HepG2 (cell line): Measurements from ENCODE around the gene SBNO2. TPM values are rescaled to one million over a fixed set of nuclear protein-coding genes. Genes with fewer than 3 reads are reported as not detected.

ENCODE experiments used
- ATAC-seq: fragments of 200-7000 bp; cut with Tn5 transposase; 3 replicates; pipeline ENCODE4 v1.9.1; 2020; ENCODE audit warnings: mild to moderate bottlenecking, moderate library complexity
- BruUV-seq: library from RNA; stranded (reverse); fragments of 400-500 nt; replicated peaks from 2 replicates; lab custom pipeline; 2021; lab: Mats Ljungman, UMichigan
- CTCF ChIA-PET: fragments of 300-600 bp; formaldehyde crosslinking; extraction: SDS; loops from one replicate; lab custom pipeline; 2021; ENCODE audit warnings: low total read pairs, inconsistent platforms, low intra/inter-chr PET ratio; lab: Yijun Ruan, JAX
- POLR2A ChIA-PET: fragments of 350-600 bp; sonication (Branson Sonifier 250); formaldehyde crosslinking; loops from one replicate; lab custom pipeline; 2020; ENCODE audit warnings: antibody characterized with exemption, inconsistent platforms; lab: Yijun Ruan, JAX
- DNase-seq: peaks from one replicate; pipeline ENCODE4 v3.0.0-alpha.2; 2015; ENCODE audit warnings: low spot score
- FAIRE-seq: peaks from 3 replicates; lab custom pipeline; 2011; peaks lifted over from hg19 to GRCh38; lab: Jason Lieb, UNC
- H2AFZ ChIP-seq: one replicate; pipeline ENCODE4 v1.6.1; 2011; ENCODE audit warnings: low read length, inconsistent platforms
- H3K27ac ChIP-seq: fragments of 300-600 bp; 3 replicates; pipeline ENCODE4 v1.8.0; 2011; ENCODE audit warnings: mixed run types, mild to moderate bottlenecking, mixed read lengths, low read length, inconsistent platforms; ENCODE audit not compliant: insufficient read depth; ENCODE audit errors: extremely low read length
- H3K27me3 ChIP-seq, 2 experiments: fragments of 200-600 bp in 1 of 2; 2 replicates in 1 of 2; 3 replicates in 1 of 2; pipeline versions ENCODE4 v1.6.0 to v1.8.0; 2011; ENCODE audit warnings: low read length in 2 of 2, mild to moderate bottlenecking in 2 of 2, moderate library complexity in 2 of 2, inconsistent platforms in 1 of 2; ENCODE audit not compliant: insufficient read depth in 2 of 2, control insufficient read depth in 1 of 2
- H3K36me3 ChIP-seq, 2 experiments: fragments of 200-600 bp in 1 of 2; replicated peaks in 1 of 2; 2 replicates in 1 of 2; 3 replicates in 1 of 2; pipeline versions ENCODE4 v1.5.1 to v1.8.0; 2011; ENCODE audit warnings: low read length in 2 of 2, inconsistent platforms in 1 of 2; ENCODE audit not compliant: insufficient read depth in 2 of 2, control insufficient read depth in 1 of 2
- H3K4me1 ChIP-seq: 2 replicates; pipeline ENCODE4 v1.5.1; 2012; ENCODE audit warnings: low read length, inconsistent platforms; ENCODE audit not compliant: insufficient read depth
- H3K4me2 ChIP-seq: 2 replicates; pipeline ENCODE4 v1.6.0; 2011; ENCODE audit warnings: low read depth, low read length, inconsistent platforms
- H3K4me3 ChIP-seq, 3 experiments: fragments of 200-600 bp in 1 of 3; sonication (generic), shearing (Covaris generic) in 1 of 3; replicated peaks in 1 of 3; 2 replicates each; pipeline ENCODE4 v1.5.1; 2011 to 2016; ENCODE audit warnings: low read length in 3 of 3, inconsistent platforms in 2 of 3, low read depth in 2 of 3, mild to moderate bottlenecking in 2 of 3, control low read depth in 1 of 3, mixed read lengths in 1 of 3; ENCODE audit not compliant: insufficient read depth in 1 of 3
- H3K79me2 ChIP-seq: one replicate; pipeline ENCODE4 v1.6.1; 2011; ENCODE audit warnings: low read length, inconsistent platforms; ENCODE audit not compliant: insufficient read depth
- H3K9ac ChIP-seq: 2 replicates; pipeline ENCODE4 v1.6.0; 2011; ENCODE audit warnings: mild to moderate bottlenecking, low read depth, low read length, inconsistent platforms; ENCODE audit not compliant: insufficient read depth
- H3K9me3 ChIP-seq: 2 replicates; pipeline ENCODE4 v1.5.1; 2012; ENCODE audit warnings: mild to moderate bottlenecking, low read length
- H4K20me1 ChIP-seq: 2 replicates; pipeline ENCODE4 v1.6.0; 2011; ENCODE audit warnings: inconsistent platforms, mild to moderate bottlenecking, low read length, moderate library complexity; ENCODE audit not compliant: insufficient read depth
- FOXK1 ChIP-seq: sonication (generic); formaldehyde crosslinking; IDR thresholded peaks from 2 replicates; pipeline ENCODE4 v1.4.0; 2020; ENCODE audit warnings: low read depth, missing genetic modification reagents, borderline replicate concordance
- HDAC6 ChIP-seq: fragments of 200-600 bp; sonication (generic); IDR thresholded peaks from 2 replicates; pipeline ENCODE4 v1.7.0; 2017; ENCODE audit warnings: mild to moderate bottlenecking, antibody characterized with exemption, low read length, low read depth
- NRL ChIP-seq: sonication (generic); formaldehyde crosslinking; IDR thresholded peaks from 2 replicates; pipeline ENCODE4 v1.5.0; 2020; ENCODE audit warnings: missing genetic modification reagents, mild to moderate bottlenecking, moderate library complexity, borderline replicate concordance
- ZKSCAN1 ChIP-seq: fragments of 150-350 bp; IDR thresholded peaks from 2 replicates; pipeline ENCODE4 v1.6.1; 2014; ENCODE audit warnings: low read length
- ZNF124 ChIP-seq: sonication (generic); formaldehyde crosslinking; IDR thresholded peaks from 2 replicates; pipeline ENCODE4 v1.4.0; 2020; ENCODE audit warnings: missing genetic modification reagents
- ZNF720 ChIP-seq: sonication (generic); formaldehyde crosslinking; IDR thresholded peaks from 2 replicates; pipeline ENCODE4 v1.4.0; 2020; ENCODE audit warnings: missing genetic modification reagents
- WGBS: methylation state at CpG from one replicate; pipeline ENCODE4 v1.1.6; 2017; ENCODE audit warnings: low lambda C conversion rate; 5-methylcytosine and 5-hydroxymethylcytosine counted together
- in situ Hi-C: cut with HindIII; loops from 2 replicates; pipeline ENCODE4 v1.10.0; 2017; ENCODE audit warnings: low pct_unique_long_range_greater_than_20kb; ENCODE audit not compliant: extremely low pct_ligation_motif_present
- intact Hi-C: fragments of 100-400 bp; cut with micrococcal nuclease; formaldehyde crosslinking; loops from one replicate; pipeline ENCODE4 v1.10.0; 2022; ENCODE audit not compliant: unreplicated experiment
- polyA plus RNA-seq, 8 experiments: library from polyadenylated mRNA; depleted of rRNA in 3 of 8; stranded (reverse) in 7 of 8; unstranded in 1 of 8; fragments of >200 nt; fragmentation: Illumina TruSeq in 4 of 8; extraction: Trizol in 4 of 8; gene quantifications; 2 replicates each; pipeline versions ENCODE4 v1.2.1 to v1.2.3, GENCODE V29; 2011 to 2016; ENCODE audit warnings: low read depth in 4 of 8, missing spikeins in 1 of 8, mixed read lengths in 1 of 8; ENCODE audit not compliant: insufficient read depth in 1 of 8
- total RNA-seq, 5 experiments: library from RNA; depleted of rRNA; stranded (reverse); fragments of >200 nt; fragmentation: Illumina TruSeq; extraction: Trizol; gene quantifications; 2 replicates each; pipeline ENCODE4 v1.2.3, GENCODE V29; 2016; ENCODE audit warnings: low read depth in 1 of 5
- TF ChIP-seq, protein P1 (sequence below): sonication (generic); formaldehyde crosslinking; IDR thresholded peaks from 2 replicates; pipeline ENCODE4 v1.9.0; 2021; ENCODE audit warnings: missing genetic modification reagents, borderline replicate concordance

The SBNO2 gene
- total and polyA plus RNA-seq, 2 of the 13 experiments (the other 11 are each of a cell fraction or from before 2014, with no cell fraction given) = 8.6 to 10.4 TPM

DNA sequence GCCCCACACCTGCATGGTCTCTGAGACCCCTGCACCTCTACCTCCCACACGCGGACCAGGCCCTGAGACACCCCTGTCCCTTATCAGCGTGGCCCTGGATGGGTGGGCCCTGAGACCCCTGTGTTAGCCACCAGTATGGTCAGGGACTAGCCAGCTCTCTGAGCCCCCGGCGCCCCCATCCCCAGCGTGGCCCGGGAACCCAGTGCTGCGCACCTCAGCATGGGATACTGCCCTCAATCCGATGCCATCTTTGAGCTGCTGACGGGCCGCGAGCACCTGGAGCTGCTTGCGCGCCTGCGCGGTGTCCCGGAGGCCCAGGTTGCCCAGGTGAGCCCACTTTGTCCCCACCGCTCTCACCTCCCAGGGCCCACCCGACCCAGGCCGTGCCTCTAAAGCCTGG lies 112.1 kb downstream of the SBNO2 start (continued):
- TF ChIP-seq NRL = no peak
- TF ChIP-seq ZNF124 = no peak

DNA sequence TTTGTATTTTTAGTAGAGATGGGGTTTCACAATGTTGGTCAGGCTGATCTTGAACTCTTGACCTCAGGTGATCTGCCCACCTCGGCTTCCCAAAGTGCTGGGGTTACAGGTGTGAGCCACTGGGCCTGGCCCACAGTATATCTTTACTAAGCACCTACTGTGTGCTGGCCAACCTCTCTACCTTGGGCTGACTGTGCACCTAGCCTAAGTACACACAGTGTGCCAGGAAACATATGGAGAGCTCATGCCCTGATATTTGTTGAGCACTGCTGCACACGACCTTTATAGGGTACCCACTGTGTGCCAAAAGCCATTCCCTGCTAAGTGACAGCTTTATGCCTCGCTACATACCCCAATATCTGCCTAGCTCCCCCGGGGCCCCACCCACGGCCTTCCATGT lies 113.4 kb downstream of the SBNO2 start:
- in situ Hi-C loops (no loop called here), intact Hi-C loops (no loop called here)
- no peak overlapping the region for H3K4me3 ChIP-seq
- DNase-seq (no peak), FAIRE-seq (no peak), ATAC-seq (no peak)
- no TSS peak for BruUV-seq
- 68% methylated on average over 5 of the region's 5 CpGs for WGBS
- H3K79me2 ChIP-seq = no peaks in the 10 kb centered on the region
- TF ChIP-seq FOXK1 (no peak), ZKSCAN1 (peak; percentile 75)
- H3K9me3 ChIP-seq = no peaks in the 10 kb centered on the region
- H3K27ac ChIP-seq = no peak overlapping the region
- peaks cover 6 to 19% of the 10 kb centered on the region in 2 experiments; a peak in 4 of 5 replicates for H3K36me3 ChIP-seq
- no peak overlapping the region for H3K9ac ChIP-seq
- ChIA-PET POLR2A (no interaction called here), CTCF (no interaction called here)
- H3K27me3 ChIP-seq = no peaks in the 10 kb centered on the region; a peak in 1 of 5 replicates
- H2AFZ ChIP-seq = no peak overlapping the region
- no peak overlapping the region for H3K4me2 ChIP-seq
- peaks cover 18% of the 10 kb centered on the region for H3K4me1 ChIP-seq
- no peaks in the 10 kb centered on the region for H4K20me1 ChIP-seq

DNA sequence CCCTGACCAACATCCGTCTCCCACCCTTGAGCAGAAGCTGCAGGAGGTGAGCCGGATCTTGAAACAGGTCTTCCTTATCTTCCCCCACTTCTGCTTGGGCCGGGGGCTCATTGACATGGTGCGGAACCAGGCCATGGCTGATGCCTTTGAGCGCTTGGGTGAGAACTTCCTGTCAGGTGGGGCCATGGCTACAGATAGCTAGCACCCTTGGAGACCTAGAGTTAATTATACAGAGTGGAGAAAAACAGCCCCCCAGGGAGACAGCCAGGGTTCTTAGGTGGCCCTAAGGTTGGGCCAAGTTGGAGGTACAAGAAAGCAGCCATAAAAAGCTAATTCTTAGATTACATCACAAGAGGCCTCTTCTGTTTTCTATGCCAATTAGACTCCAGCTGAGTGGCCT lies 116.0 kb downstream of the SBNO2 start:
- no peaks in the 10 kb centered on the region for H3K4me1 ChIP-seq
- H3K9me3 ChIP-seq = no peaks in the 10 kb centered on the region
- H3K79me2 ChIP-seq = no peaks in the 10 kb centered on the region
- H3K9ac ChIP-seq = no peak overlapping the region
- CTCF ChIA-PET = no interaction called here
- intact Hi-C loops (loop anchor here (10.0 kb wide), 1 partner anchor 47 kb away; the partner anchor contains the start of gene GPX4), in situ Hi-C loops (no loop called here)
- FAIRE-seq (no peak), ATAC-seq (no peak), DNase-seq (no peak)
- H3K4me3 ChIP-seq = no peak overlapping the region
- no peak overlapping the region for H2AFZ ChIP-seq
- TF ChIP-seq HDAC6 (no peak), ZNF720 (CRISPR knock-in tag) (no peak)
- TF ChIP-seq, protein P1, sequence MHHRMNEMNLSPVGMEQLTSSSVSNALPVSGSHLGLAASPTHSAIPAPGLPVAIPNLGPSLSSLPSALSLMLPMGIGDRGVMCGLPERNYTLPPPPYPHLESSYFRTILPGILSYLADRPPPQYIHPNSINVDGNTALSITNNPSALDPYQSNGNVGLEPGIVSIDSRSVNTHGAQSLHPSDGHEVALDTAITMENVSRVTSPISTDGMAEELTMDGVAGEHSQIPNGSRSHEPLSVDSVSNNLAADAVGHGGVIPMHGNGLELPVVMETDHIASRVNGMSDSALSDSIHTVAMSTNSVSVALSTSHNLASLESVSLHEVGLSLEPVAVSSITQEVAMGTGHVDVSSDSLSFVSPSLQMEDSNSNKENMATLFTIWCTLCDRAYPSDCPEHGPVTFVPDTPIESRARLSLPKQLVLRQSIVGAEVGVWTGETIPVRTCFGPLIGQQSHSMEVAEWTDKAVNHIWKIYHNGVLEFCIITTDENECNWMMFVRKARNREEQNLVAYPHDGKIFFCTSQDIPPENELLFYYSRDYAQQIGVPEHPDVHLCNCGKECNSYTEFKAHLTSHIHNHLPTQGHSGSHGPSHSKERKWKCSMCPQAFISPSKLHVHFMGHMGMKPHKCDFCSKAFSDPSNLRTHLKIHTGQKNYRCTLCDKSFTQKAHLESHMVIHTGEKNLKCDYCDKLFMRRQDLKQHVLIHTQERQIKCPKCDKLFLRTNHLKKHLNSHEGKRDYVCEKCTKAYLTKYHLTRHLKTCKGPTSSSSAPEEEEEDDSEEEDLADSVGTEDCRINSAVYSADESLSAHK (CRISPR knock-in tag) = no peak
- BruUV-seq = no TSS peak
- POLR2A ChIA-PET = no interaction called here
- no peak overlapping the region for H3K4me2 ChIP-seq
- H3K36me3 ChIP-seq = peaks cover 12 to 37% of the 10 kb centered on the region in 2 experiments; a peak in 4 of 5 replicates
- WGBS = 92% methylated on average over 5 of the region's 5 CpGs
- no peak overlapping the region for H3K27ac ChIP-seq
- no peaks in the 10 kb centered on the region for H4K20me1 ChIP-seq
- no peaks in the 10 kb centered on the region; a peak in 1 of 5 replicates for H3K27me3 ChIP-seq
